NCI-H524 (cell line): ENCODE results near the gene STRN4.
"Not testable (repeated sequence)": the region's sequence is repeated elsewhere in the genome, so short reads cannot be mapped to it uniquely, and the experiment has no call there.

Source experiments
- DNase-seq, 2 experiments: peaks; one replicate each; lab custom pipeline; 2025; lab: John Stamatoyannopoulos, UW

STRN4 gene

DNA sequence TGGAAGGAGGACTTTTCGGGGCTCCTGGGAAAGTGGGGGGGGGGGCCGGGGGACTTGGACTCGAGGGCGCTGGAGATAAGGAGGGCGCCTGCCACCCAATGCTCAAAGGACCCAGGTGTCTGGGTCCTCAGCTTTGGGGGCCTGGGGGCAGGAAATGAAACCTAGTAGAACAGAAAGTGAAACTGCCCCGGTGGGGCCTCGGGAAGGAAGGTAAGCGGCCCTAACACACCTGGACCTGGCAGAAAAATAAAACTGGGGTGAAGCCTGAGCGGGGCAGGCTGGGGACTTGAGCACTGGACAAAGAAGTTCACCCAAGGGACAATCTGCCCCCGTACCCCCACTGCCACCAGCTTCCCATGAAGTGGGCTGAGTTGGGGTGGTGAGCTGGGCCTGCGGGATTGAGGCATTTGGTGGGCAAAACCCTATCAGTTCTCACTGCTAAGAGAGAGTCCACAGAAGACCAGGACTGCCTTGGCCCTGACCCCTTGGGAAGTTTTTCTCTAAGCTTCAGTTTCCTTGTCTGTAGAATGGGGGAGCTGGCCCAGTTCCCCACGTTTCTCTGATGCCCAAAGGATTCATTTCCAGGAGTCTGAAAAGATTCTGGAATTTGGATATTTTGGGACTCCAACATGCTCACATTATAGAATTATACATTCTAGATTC is 31.7 kb downstream of the STRN4 start:
- DNase-seq: no peak

DNA sequence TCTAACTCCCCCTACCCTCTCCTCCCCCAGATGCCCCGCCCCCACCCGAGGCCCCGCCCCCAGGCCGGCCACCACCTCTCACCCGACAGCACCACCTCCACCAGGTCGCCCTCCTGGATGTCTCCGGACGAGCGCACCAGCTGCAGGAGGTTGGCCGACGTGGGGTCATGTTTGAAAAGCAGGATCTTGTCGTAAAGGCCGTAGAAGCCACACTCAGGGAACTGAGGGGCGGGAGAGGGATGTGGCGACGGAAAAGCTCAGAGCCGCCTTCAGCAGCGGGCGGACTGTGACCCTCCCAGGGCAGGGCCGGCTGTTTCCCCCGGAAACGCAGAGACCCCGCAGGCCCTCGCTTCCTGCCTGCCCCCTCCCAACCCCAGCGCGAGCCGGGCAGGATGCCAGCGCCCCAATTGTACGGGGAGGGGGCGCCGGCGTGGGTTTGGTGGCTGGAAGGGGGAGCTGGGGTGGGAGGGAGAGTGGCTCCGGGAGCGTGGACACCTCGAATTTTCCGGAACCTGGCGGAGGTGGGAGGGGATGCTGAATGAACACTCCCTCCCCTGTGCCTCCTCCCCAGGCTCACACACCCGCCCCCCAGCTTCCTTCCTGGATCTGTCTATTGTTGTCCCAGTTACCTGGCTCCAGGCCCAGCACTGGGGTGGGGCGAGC is 32.3 kb downstream of the STRN4 start:
- no peak for DNase-seq

DNA sequence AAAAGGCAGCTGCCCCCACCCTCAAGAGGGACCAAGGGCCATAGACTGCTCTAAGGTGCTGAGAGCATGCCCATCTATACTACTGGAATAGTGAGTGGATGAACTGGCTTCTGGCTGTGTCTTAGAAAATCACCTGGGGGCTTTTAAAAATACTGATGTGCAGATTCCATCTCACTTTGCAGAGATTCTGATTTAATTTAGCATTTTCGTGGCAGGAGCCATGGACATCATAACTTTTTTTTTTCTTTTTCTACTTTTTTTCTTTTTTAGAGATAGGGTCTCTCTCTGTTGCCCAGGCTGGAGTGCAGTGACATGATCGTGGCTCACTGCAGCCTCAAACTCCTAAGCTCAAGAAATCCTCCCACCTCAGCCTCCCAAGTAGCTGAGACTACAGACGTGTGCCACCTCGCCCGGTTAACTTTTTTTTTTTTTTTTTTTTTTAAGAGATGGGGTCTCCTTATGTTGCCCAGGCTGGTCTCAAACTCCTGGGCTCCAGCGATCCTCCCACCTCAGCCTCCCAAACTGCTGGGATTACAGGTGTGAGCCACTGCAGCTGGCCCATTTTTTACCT is 33.4 kb downstream of the STRN4 start:
- not testable (repeated sequence) for DNase-seq

DNA sequence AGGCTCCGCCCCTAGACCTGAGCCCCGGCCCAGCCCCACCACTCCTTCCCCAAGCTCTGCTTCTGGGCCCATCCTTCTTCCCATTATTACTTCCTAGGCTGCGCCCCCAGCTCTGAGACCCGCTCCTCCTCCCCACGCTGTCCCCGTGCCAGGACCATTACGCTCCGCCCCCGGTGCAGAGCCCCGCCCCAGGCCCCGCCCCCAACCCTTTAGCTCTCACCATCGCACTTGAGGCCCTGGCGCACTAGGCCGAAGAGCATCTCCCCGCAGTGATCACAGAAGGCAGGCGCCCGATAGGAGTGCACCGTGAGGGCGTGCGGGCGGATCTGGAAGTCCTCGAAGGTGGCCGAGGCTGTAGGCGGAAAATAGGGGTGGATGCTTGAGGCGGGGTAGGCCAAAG is 35.6 kb downstream of the STRN4 start:
- DNase-seq: no peak

DNA sequence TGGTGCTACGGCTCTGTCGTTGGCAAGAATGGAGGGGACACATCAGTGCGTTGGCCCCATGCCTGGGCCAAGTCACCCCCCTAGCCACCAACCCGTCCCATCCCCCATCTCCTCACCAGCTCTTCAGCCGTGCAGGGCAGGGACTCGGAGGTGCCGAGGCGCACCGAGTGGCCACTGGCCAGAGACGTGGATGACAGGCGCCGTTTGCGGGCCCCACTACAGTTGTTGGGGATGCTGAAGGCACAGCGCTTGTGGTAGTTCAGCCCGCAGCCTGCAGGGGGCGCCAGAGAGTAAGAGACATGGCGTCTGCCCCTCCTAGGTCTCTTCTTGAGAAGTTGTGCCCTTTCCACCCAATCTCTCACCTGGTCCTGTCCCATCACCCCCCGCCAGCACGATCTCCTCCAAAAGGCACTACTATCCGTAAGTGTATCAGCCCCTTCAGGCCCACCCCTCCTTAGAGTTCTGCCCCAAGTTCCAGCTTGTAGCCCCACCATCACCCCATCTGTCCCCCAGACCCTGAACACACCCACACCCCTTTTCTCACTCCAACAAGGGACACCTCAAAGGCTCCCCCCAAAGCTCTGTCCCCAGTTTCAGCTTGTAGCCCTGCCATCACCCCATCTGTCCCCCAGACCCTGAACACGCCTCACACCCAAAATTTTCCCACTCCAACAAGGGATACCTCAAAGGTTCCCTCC is 41.7 kb downstream of the STRN4 start:
- no peak for DNase-seq

DNA sequence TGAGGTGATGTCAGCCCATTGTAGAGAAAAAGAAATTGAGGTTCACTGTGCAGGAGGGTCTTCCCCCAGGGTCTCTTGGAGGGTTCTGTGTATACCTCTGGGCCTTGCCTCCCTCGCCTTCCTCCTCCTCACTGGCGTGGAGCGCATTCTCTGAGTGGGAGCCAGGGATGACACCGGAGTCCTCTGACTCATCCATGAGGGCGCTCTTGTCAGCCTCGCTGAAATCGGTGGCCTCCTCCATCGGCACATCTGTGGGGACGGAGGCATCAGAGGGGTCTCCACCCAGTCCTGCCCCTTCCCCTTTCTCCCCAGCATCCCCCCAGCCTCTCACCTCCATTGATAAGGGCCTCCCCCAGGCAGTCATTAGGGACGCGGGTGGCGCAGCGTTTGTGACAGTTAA is 45.5 kb downstream of the STRN4 start:
- no peak for DNase-seq

DNA sequence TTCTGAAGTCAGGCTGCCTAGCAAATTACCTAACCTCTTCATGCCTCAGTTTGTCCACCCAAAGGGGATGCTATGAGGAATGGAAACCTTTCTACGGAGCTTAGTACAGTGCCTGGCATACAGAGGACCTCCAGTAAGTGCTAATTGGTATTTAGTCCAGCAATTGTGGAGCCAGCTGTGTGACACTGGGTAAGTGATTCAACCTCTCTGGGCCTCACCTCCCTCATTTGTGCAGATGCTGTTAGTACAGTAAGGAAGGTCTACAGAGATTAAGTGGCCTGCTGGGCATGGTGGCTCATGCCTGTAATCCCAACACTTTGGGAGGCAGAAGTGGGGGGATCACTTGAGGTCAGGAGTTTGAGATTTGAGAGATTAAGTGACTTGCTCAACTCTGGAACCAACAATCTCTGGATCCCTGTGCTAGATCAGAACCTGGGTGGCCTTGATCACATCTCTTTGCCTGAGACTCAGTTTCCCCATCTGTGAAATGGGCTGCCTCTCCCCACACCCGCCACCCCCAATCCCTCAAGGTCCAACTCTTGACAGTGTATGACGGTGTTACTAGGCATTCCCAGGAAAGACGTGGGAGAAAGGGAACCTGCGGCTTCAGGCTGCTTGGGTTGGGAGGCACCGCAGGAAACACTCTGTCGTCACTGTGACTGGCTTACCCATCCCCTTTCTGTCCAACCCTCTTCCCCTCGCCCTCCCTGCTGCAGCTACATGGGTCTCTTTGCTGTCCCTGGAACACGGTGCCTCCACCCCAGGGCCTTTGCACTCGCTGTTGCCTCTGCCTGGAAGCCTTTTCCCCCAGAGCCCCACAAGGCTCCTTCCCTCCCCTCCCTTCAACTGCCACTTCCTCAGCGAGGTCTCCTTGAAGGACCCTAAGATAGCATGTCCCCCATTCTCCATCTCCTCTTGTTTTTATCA is 47.6 kb downstream of the STRN4 start:
- DNase-seq: no peak

DNA sequence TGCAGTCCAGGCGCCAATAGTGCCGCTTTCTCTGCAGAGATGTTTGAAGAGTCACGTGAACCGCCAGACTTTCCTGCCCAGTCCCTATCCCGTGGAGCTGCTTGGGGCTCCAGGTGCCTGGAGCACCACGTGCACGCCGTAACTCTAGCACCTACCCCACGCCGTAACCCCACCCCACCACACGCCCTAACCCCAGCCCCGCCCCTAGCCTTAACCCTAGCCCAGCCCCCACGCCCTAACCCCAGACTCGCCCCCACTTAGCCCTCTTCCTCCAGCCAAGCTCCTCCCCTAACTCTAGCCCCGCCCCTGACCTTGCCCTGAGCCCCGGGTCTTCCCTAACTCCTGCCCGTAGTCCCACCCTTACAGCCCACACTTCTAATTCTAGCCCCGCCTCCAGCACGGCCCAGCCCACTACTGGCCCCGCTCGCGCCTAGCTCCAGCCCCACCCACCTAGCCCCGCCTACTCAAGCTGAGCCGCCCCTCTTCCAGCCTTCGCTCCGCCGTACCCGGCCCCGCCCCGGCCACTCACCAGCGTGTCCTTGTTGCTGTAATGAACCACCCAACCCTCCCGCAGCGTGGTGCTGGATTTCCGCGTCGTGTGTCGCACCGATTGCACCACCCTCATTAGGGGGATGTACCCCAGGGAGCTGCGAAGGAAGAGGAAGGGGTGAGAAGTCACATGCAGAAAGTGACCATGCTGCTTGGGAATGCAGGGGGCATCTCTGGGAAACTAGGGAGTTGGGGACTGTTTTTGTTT is 48.9 kb downstream of the STRN4 start:
- DNase-seq: no peak

DNA sequence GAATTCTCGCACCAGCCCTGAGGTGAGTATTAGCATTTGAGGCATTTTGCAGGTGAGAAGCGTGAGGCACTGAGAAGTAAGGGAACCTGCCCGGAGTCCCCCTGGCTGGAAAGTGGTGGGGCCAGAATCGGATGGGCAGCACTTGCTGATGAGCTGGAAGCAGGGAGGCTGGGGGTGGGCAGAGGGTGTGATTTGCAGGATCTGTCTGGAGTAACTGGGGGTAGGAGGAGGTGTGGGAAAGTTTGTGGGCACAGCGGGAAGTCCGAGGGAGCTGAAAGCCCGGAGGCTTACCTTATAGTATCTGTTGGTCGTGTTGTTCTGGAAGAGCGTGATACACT is 49.4 kb downstream of the STRN4 start:
- DNase-seq: no peak

DNA sequence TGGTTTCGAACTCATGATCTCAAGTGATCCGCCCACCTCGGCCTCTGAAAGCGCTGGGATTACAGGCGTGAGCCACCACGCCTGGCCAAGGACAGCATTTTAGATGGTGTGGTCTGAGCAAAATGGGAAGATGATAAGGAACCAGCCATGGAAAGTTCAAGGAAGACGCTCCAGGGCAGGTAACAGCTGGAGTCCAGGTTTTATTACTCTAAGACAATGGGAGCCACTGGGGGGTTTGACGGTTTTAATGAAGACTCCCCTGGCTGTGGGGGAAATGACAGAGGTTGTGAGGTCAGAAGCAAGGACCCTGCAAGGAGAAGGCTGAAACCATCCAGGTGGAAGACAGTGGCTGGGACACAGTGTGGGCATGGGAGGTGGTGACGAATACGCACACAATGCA is 50.2 kb downstream of the STRN4 start:
- DNase-seq: no peak

DNA sequence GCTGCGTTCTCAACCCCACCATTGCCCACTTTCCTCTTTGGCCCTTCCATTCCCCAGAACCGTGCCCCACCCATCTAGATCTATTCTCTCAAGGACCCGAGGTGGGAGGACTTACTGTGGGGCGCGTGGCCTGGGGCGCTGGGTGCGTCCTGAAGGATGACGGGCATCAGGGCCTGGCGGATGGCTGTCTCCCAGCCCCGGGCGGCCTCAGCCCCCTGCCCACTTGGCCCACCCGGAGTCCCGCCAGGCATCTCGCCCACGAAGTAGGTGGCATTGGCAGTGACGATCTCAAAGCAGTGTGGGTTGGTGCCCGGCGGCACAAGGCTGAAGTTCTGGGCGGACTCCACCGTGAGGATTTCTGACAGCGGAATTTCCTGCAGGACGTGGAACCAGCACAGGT is 52.5 kb downstream of the STRN4 start:
- no peak for DNase-seq

DNA sequence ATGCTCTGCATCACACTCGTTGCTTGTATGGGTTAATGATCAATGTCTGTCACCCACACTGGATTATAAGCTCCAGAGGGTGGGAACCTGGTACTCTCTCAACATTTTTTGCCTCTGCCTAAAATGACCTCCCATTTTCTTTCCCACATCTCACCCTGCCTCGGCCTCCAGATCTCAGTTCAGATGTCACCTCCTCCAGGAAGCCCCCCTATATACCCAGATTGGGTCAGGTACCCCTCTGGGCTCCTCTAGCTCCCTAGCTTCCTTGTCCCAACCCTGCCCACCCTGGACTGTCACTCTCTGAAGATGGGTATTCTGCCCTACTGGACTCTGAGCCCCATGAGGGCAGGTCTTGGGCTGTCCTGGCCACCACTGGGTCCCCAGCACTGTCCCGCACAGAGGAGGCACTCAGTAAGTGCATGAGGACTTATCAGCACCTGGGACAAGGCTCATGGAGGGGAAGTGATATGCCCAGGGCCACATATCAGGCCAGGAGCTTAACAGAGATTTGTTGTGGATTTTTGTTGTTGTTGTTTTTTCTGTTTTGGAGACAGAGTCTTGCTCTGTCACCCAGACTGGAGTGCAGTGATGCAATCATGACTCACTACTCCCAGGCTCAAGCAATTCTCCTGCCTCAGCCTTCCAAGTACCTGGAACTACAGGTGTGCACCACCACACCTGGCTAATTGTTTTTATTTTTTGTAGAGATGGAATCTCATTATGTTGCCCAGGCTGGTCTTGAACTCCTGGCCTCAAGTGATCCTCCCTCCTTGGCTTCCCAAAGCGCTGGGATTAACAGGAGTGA is 53.1 kb downstream of the STRN4 start:
- DNase-seq: no peak

DNA sequence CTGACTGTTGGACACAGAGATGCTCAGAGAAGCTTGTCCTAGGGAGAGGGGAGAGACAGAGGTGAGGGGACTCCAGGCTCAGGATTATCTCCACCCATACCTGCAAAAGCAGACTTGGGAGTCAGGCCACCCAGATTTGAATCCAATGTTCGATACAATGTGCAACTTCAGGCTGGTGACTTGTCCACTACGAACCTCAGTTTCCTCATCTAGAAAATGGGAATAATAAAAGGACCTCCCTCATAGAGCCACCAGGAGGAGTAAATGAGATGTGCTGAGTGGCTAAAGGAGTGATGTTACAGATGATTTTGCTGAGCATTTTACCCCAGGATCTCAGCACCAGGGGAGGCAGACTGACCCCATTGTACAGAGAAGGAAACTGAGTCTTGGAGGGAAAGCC is 54.3 kb downstream of the STRN4 start:
- DNase-seq: no peak

DNA sequence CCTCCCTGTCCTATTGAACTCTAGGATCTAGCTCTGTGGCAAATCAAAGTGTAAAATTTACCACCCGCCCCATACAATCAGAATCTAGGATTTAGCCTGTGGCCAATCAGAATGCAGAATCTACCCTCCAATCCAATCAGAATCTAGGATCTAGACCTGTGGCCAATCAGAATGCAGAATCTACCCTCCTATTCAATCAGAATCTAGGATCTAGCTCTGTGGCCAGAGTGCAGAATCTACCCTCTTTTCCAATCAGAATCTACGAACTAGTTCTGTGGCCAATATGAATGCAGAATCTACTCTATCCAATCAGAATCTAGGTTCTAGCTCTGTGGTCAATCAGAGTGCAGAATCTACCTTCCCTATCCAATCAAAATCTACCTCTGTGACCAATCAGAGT is 55.1 kb downstream of the STRN4 start:
- DNase-seq: no peak

DNA sequence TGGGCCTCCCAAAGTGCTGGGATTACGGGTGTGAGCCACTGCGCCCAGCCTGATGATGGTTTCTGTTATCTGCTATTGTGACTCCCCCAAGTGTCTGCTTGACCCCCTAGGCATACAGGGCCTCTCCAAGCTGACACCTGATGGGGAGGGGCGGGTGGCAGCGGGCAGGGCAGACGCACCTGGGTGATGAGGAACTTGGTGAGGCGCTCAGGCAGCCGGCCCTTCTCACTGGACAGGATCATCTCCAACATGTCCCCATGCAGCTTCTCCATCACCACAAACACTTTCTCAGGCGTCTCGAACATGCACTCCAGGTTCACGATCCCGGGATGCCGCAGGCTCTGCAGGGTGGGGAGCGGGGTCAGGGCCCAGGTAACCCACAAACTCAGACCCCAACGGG is 56.9 kb downstream of the STRN4 start:
- no peak for DNase-seq

DNA sequence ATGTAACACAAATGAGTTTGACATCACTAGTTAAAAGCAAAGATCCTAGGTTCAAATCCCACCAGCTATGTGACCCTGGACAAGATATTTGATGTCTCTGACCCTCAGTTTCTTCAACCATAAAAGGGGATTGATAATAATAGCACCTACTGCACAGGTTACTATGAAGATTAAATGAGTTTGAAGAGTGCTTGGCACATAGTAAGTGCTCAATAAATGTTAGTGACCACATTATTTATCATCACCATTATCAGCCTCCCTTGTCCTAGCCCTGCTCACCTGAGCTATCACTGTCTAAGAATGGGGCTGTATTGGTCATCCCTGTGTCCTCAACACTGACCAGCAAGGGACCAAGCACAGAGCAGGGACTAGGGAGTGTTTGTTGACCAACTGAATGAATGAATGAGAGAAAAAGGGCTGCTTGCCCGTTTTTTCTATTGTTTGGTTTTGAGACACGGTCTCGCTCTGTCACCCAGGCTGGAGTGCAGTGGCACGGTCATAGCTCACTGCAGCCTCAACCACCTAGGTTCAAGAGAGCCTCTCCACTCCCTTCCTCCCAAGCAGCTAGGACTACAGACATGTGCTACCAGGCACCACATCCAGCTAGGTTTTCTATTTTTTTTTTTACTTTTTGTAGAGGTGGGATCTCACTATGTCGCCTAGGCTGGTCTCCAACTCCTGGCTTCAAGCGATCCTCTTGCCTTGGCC is 58.7 kb downstream of the STRN4 start:
- DNase-seq: no peak

DNA sequence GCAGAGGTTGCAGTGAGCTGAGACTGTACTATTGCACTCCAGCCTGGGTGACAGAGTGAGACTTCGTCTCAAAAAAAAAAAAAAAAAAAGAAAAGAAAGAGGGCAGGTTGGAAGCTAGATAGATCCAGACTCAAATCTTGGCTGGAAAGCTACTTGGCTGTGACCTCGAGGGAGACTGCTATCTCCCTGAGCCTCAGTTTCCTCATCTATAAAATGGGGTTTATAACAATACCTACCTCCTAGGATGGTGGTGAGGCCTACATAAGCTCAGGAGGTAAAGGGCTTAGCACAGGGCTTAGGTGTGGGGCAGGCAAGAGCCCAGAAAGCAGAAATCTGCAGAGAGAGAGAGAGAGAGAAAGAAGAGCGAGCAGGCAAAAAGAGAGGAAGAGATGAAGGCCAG is 61.1 kb downstream of the STRN4 start:
- no peak for DNase-seq

DNA sequence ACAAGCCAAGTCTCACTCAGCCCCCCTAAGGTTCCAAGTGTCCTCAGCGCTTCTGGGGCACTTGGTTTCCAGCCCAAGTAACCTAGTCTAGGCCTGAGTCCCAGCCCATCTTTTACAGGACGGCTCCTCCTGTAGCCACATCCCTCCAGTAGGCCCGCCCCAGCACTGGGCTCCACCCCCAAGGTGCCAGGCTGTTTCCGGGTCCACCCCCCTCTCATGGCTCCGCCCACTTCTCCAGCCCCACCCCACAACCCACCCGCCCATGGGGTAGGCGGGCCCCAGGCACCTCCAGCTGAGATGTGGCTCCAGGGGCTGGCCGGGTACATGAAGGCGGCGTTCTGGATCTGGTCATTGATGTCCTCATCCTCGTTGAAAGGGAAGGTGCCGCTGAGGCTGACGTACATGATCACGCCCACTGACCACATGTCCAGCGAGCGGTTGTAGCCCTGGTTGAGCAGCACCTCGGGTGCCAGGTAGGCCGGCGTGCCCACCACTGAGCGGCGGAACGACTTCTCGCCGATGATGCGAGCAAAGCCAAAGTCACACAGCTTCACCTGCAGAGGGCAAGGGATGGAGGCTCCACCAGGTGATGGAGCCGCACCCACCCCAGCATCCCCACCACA is 68.0 kb downstream of the STRN4 start:
- no peak for DNase-seq

DNA sequence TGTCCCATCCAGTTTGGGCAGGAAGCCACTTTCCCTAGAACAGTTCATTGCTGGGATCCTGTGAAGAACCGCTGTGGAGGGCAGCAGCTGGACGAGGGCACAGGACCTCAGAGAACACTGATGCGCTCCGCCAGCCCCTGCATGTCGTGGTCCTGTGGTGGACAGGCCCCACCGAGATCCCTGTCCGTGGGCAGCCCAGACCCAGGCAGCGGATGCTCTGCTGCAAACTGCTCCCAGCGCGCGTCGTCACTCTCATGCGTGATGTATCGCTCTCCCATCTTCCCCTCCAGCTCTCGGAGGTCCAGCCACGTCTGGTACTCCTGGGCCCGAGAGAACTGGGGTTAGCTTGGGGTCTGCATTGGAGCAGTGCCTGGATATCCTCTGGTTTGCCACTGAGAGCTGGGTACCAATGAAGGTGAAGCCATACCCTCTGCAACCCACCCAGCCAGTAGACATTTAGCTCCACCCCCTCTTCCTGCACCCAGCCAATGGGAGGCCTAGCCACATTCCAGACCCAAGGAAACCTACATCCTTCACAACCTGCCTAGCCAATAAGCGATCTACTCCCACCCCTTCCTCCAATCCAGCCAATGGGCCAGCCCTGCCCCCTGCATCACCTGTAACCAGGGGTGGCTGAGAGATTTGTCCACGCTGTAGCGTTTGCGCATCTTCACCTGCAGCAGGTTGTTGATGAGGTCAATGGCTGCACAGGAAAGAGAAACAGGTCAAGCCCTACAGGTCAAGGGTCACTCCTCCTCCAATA is 71.7 kb downstream of the STRN4 start:
- peak in 1 of 2 experiments; percentile 6 for DNase-seq
